Activated CD8-positive, alpha-beta T cell treated with anti-CD3 and anti-CD28 coated beads for 36 hours (primary cell): Measurements from ENCODE around the gene ALAS1. TPM values are rescaled to one million over a fixed set of nuclear protein-coding genes. Genes with fewer than 3 reads are reported as not detected.
A peak's percentile ranks its signal among the peaks of the same experiment; 100 is the strongest.

Experiments used
- ATAC-seq: fragments of 200-7000 bp; cut with Tn5 transposase; one replicate; pipeline ENCODE4 v1.10.0; 2021; ENCODE audit warnings: mild to moderate bottlenecking, moderate library complexity
- CTCF ChIA-PET: fragments of 350-600 bp; sonication (Branson Sonifier 250); formaldehyde crosslinking; loops from one replicate; lab custom pipeline; 2021; ENCODE audit warnings: antibody characterized with exemption; lab: Charles Lee
- POLR2A ChIA-PET: fragments of 350-600 bp; sonication (Branson Sonifier 250); formaldehyde crosslinking; loops from one replicate; lab custom pipeline; 2021; ENCODE audit warnings: antibody characterized with exemption; lab: Charles Lee
- DNase-seq: peaks from one replicate; pipeline ENCODE4 v3.0.0-alpha.2; 2020
- H3K27ac Mint-ChIP-seq: one replicate; pipeline ENCODE4 v1.8.0; 2021; ENCODE audit warnings: mild to moderate bottlenecking, mixed read lengths
- H3K27me3 Mint-ChIP-seq: one replicate; pipeline ENCODE4 v1.8.0; 2021; ENCODE audit warnings: mixed read lengths
- H3K36me3 Mint-ChIP-seq: one replicate; pipeline ENCODE4 v1.8.0; 2021; ENCODE audit warnings: low read depth, mixed read lengths
- H3K4me1 Mint-ChIP-seq: one replicate; pipeline ENCODE4 v1.8.0; 2021; ENCODE audit warnings: low read depth, mixed read lengths
- H3K4me3 Mint-ChIP-seq: one replicate; pipeline ENCODE4 v1.8.0; 2021; ENCODE audit warnings: mild to moderate bottlenecking, moderate library complexity, mixed read lengths
- H3K9me3 Mint-ChIP-seq: one replicate; pipeline ENCODE4 v1.8.0; 2021; ENCODE audit warnings: mixed read lengths
- CTCF ChIP-seq: fragments of 200-600 bp; IDR thresholded peaks from one replicate; pipeline ENCODE4 v1.8.0; 2022; ENCODE audit warnings: antibody characterized with exemption, mild to moderate bottlenecking
- intact Hi-C: fragments of 100-400 bp; cut with micrococcal nuclease; formaldehyde crosslinking; loops from one replicate; pipeline ENCODE4 v1.10.0; 2022
- total RNA-seq, 2 experiments: library from RNA; stranded (reverse); gene quantifications; one replicate each; pipeline ENCODE4 v1.2.3, GENCODE V29; 2021

The ALAS1 gene
- total RNA-seq, 2 experiments from 2014 or later = 54.3 to 54.6 TPM

GRCh38 chr3:52240886-52241370 lies 43.0 kb downstream of the ALAS1 start:
- ATAC-seq = peak; percentile 2
- intact Hi-C loops = no loop called here
- DNase-seq = peak; percentile 23
- peaks cover 64% of the 10 kb centered on the region for H3K4me1 Mint-ChIP-seq
- peaks cover 59% of the 10 kb centered on the region for H3K36me3 Mint-ChIP-seq
- peak overlapping the region; percentile 99 for H3K4me3 Mint-ChIP-seq
- peaks cover 4% of the 10 kb centered on the region for H3K9me3 Mint-ChIP-seq
- TF ChIP-seq CTCF = no peak
- peak overlapping the region; percentile 97 for H3K27ac Mint-ChIP-seq
- ChIA-PET POLR2A (interaction anchor here (0.6 to 33.3 kb wide), 11 partner anchors 8 to 189 kb away, joined by 3 to 949 read pairs (median 7); partner anchors contain the start of genes GLYCTK, TLR9 and WDR82), CTCF (interaction anchor here (0.7 to 6.5 kb wide), 13 partner anchors 8 to 239 kb away, joined by 3 to 65 read pairs (median 8); partner anchors contain the start of genes GLYCTK and WDR82)
- no peaks in the 10 kb centered on the region for H3K27me3 Mint-ChIP-seq

DNA sequence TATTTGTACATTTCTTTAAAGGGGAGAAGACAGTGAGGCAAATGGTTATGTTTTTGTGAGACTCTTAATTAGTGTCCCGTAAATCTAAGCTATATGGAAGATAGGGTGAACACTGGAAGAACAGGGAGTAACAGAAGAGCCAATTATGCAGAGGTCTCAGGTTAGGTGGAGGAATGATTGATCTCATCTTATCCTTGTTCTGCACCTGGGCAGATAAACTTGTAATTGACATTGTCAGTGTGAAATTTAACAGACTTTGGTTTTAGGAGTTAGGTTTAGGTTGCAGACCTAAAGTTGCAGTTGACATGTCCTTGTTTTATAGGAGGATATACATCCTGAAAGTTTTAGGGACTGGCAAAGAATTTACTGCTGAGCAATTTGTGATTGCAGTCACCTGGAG lies 44.1 kb downstream of the ALAS1 start:
- ChIA-PET POLR2A (interaction anchor here (2.6 to 33.3 kb wide), 4 partner anchors 11 to 36 kb away, joined by 7 to 949 read pairs (median 92); partner anchors contain the start of genes GLYCTK, TLR9 and WDR82), CTCF (interaction anchor here (1.2 to 6.5 kb wide), 6 partner anchors 10 to 97 kb away, joined by 3 to 65 read pairs (median 18); partner anchors contain the start of gene WDR82)
- H3K4me3 Mint-ChIP-seq = peak overlapping the region; percentile 1
- no peak for DNase-seq
- no peak for TF ChIP-seq CTCF
- H3K9me3 Mint-ChIP-seq = peaks cover 4% of the 10 kb centered on the region
- ATAC-seq = no peak
- peaks cover 64% of the 10 kb centered on the region for H3K36me3 Mint-ChIP-seq
- H3K4me1 Mint-ChIP-seq = peaks cover 61% of the 10 kb centered on the region
- intact Hi-C loops = no loop called here
- peak overlapping the region; percentile 83 for H3K27ac Mint-ChIP-seq
- no peaks in the 10 kb centered on the region for H3K27me3 Mint-ChIP-seq

- Mint-ChIP-seq H3K9me3 (peaks cover 4% of the 10 kb centered on the region), H3K27ac (peak overlapping the region; percentile 95), H3K4me3 (peak overlapping the region; percentile 80), H3K36me3 (peaks cover 77% of the 10 kb centered on the region), H3K27me3 (no peaks in the 10 kb centered on the region), H3K4me1 (peaks cover 68% of the 10 kb centered on the region)
- intact Hi-C loops = no loop called here
- DNase-seq (peak; percentile 78), ATAC-seq (peak; percentile 9)
- CTCF ChIA-PET = interaction anchor here (0.6 to 4.1 kb wide), 9 partner anchors 8 to 95 kb away, joined by 3 to 25 read pairs (median 4); no protein-coding TSS in a partner anchor
- TF ChIP-seq CTCF = no peak
- POLR2A ChIA-PET = interaction anchor here (0.9 to 33.3 kb wide), 10 partner anchors 9 to 252 kb away, joined by 3 to 949 read pairs (median 4); partner anchors contain the start of genes GLYCTK, TLR9 and WDR82
These were observed 46.0 kb downstream of the ALAS1 start for GRCh38 chr3:52243791-52244628.

DNA sequence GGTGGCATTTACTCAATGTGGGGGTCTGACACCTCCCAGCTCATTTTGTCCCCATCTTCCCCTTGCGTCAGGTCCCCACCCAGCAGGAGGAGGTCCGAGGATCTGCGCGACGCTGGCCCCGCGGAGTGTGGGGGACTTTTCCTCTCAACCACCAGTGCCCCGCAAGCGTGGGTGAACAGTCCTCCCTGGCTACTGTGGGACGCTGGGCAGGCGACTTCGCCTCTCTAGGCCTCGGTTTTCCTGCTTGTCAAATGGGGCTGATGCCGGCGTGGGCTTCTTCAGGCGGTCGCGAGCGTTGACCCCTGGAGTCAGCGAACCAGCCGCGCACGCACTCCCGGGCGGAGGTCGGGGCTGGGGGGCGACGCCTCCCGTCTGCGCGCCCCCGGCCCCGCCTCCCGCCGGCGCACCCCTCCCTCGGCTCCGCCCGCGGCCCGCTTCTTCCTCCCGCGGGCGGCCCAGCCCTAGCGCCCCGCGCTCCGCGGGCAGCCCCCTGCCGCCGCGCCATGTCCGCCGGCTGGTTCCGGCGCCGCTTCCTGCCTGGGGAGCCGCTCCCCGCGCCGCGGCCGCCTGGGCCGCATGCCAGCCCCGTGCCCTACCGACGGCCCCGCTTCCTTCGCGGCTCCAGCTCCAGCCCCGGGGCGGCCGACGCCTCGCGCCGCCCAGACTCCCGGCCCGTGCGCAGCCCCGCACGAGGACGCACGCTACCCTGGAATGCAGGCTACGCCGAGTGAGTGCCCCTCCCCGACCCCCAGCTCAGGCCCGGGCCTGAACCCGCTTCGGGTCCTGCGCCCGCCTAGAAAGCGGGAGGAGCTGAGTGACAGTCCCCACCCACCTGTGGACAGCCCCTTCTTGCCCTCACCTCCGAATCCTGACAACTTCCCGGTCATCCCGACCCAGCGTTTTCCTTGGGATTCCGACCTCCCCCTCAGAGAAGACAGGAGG lies 47.6 kb downstream of the ALAS1 start, which contains the start of gene PPM1M:
PPM1M (plus strand) TSS at position 438 of the 942 bp plus-strand sequence; CDS start at position 504, 66 bp downstream.
- peak within 1 kb of the TSS; percentile 94 for H3K4me3 Mint-ChIP-seq
- peak; percentile 67 for DNase-seq
- POLR2A ChIA-PET = interaction anchor here (1.2 to 33.3 kb wide), 10 partner anchors 8 to 193 kb away, joined by 3 to 949 read pairs (median 4); partner anchors contain the start of genes GLYCTK, TWF2 and WDR82
- peaks cover 4% of the 10 kb centered on the region for H3K9me3 Mint-ChIP-seq
- no peaks in the 10 kb centered on the region for H3K27me3 Mint-ChIP-seq
- CTCF ChIA-PET = interaction anchor here (1.0 to 2.8 kb wide), 9 partner anchors 10 to 94 kb away, joined by 3 to 17 read pairs (median 4); no protein-coding TSS in a partner anchor
- H3K27ac Mint-ChIP-seq = peak within 1 kb of the TSS; percentile 95
- ATAC-seq = peak; percentile 35
- peaks cover 78% of the 10 kb centered on the region for H3K4me1 Mint-ChIP-seq
- intact Hi-C loops = no loop called here
- H3K36me3 Mint-ChIP-seq = peaks cover 78% of the 10 kb centered on the region
- TF ChIP-seq CTCF = no peak
